IPS-18c (cell line): Measurements from ENCODE around the gene SLC25A23.

ENCODE experiments used
- H3K4me3 ChIP-seq: 2 replicates; pipeline ENCODE4 v1.7.0; 2013; ENCODE audit warnings: low read depth, mild to moderate bottlenecking, low read length, moderate library complexity; ENCODE audit not compliant: insufficient read depth
- H3K9me3 ChIP-seq: one replicate; pipeline ENCODE4 v1.6.1; 2013; ENCODE audit warnings: mild to moderate bottlenecking, low read length, moderate library complexity; ENCODE audit not compliant: control insufficient read depth, insufficient read depth

The SLC25A23 gene

GRCh38 chr19:6484230-6484629 is 24.6 kb upstream of the SLC25A23 start:
- Histone ChIP-seq H3K4me3 (no peak overlapping the region), H3K9me3 (no peaks in the 10 kb centered on the region)

- Histone ChIP-seq H3K9me3 (no peaks in the 10 kb centered on the region), H3K4me3 (no peak overlapping the region)
These were observed 23.6 kb upstream of the SLC25A23 start for GRCh38 chr19:6483235-6483634.

GRCh38 chr19:6482343-6482686 is 22.7 kb upstream of the SLC25A23 start:
- Histone ChIP-seq H3K4me3 (no peak overlapping the region), H3K9me3 (no peaks in the 10 kb centered on the region)

- Histone ChIP-seq H3K4me3 (no peak within 1 kb of the TSS), H3K9me3 (no peaks in the 10 kb centered on the region)
These were observed 22.1 kb upstream of the SLC25A23 start, which contains the start of gene DENND1C for GRCh38 chr19:6481541-6482342. Gene DENND1C, minus strand, starts transcription at chr19:6481787. Its CDS starts 92 bp downstream, at chr19:6481695.

- Histone ChIP-seq H3K4me3 (no peak overlapping the region), H3K9me3 (no peaks in the 10 kb centered on the region)
These were observed 21.3 kb upstream of the SLC25A23 start for GRCh38 chr19:6480848-6481415.

DNA sequence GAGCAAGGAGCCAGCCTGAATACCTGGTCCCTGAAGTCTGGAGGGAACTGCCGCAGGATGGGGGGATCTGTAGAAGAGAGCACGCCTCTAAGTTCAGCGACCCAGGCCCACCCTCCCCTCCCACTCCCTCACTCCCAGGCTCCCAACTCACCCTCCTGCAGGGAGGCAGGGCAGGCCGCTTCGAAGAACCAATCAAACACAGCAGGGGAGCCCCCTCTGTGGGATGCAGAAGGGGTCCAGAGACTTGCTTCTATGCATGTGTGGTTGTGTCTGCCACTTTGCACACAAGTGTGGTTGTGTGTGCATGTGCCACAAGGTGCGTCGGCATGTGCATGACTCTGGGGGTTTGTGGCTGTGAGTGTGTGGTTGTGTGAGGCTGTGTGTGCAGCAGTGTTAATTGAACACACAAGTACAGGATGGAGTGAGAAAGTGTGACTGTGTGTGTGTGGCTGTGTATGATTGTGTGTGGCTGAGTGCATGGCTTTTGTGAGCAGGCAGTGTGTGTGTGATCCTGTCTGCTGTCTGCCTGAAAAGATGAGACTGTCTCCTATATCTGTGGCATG is 20.3 kb upstream of the SLC25A23 start:
- no peak overlapping the region for H3K4me3 ChIP-seq
- no peaks in the 10 kb centered on the region for H3K9me3 ChIP-seq

- H3K9me3 ChIP-seq, result no peaks in the 10 kb centered on the region
- H3K4me3 ChIP-seq, result no peak overlapping the region
These were observed 19.2 kb upstream of the SLC25A23 start for GRCh38 chr19:6478815-6479214.

DNA sequence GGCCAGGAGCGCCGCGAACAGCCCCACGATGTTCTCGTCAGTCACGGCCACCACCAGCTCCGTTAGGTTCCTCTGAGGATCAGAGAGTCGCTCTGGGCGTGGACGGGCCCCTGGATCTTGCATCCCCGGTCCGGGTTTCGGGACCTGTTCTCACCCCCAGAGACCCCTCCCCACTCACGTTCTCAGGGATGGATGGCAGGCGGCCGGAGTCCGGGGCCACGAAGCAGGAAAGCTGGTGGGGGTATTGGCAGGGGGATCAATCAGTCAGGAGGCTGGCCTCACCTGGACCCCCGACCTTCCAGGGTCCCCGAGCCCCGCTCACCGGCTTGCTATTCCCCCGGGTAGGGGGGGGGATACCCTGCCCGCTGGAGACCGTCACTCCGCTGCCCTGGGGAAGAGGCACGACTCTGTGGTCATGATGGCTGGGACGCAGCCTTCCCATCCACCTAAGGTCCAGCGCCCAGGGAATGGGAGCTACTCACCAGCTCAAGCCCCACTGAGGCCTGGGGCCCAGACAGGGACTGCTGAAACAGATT is 17.4 kb upstream of the SLC25A23 start:
- peak overlapping the region; percentile 59 for H3K4me3 ChIP-seq

GRCh38 chr19:6476155-6476895 is 16.7 kb upstream of the SLC25A23 start:
- Histone ChIP-seq H3K4me3 (peak overlapping the region; percentile 59), H3K9me3 (no peaks in the 10 kb centered on the region)

More for the DNA sequence above, 17.4 kb upstream of the SLC25A23 start:
- no peaks in the 10 kb centered on the region for H3K9me3 ChIP-seq

DNA sequence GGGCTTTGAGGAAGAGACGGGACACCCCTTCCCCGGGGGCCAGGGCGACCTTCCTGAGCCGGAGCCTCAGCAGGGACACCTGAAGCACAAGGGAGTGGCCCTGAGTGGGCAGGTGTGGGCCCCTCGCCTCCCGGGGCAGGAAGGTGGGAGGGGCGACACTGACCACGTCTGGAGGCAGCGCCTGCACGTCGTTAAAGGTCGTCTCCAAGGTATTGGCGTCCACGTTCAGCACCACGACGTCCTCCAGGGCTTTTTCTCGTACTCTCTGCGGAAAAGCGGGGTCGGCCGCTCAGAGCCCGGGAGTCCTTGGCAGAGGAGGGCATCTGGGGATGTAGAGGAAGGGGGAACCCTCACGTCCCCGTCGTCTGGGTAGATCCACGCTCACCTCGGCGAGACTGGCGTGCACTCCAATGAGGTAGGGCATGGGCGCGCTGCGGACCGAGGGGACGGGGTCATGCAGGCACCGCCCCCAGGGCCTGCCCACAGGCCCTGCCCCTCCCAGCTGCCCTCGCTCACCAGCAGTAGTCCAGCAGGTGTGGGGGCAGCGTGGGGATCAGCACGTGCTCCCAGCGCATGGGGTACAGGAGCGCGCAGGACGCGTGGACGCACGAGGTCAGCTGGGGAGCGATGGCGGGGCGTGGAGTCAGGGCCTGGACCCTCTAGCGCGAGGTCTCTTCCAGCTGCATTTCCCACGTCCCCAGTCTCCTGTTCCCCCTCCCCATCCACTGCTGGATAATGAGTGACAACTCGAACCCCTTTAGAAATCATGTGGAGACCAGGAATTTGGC is 15.9 kb upstream of the SLC25A23 start:
- H3K4me3 ChIP-seq, result peak overlapping the region; percentile 59

DNA sequence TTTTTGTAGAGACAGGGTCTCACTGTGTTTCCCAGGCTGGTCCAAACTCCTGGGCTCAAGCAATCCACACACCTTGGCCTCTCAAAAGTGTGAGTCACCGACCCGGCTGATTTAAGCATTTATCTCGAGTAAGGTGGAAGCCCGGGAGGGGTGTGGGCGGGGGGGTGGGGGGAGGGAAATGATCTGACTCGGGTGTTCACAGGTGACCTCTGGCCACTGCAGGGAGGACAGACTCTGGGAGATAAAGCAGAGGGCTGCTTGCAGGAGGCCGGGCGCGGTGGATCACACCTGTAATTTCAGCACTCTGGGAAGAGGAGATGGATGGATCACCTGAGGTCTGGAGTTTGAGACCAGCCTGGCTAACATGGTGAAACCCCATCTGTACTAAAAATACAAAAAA is 14.1 kb upstream of the SLC25A23 start:
- H3K9me3 ChIP-seq, result no peaks in the 10 kb centered on the region
- H3K4me3 ChIP-seq, result no peak overlapping the region

More for the DNA sequence above, 15.9 kb upstream of the SLC25A23 start:
- H3K9me3 ChIP-seq, result no peaks in the 10 kb centered on the region

GRCh38 chr19:6472713-6473112 is 13.1 kb upstream of the SLC25A23 start:
- Histone ChIP-seq H3K9me3 (no peaks in the 10 kb centered on the region), H3K4me3 (no peak overlapping the region)

GRCh38 chr19:6471076-6471475 is 11.5 kb upstream of the SLC25A23 start:
- Histone ChIP-seq H3K4me3 (no peak overlapping the region), H3K9me3 (no peaks in the 10 kb centered on the region)

GRCh38 chr19:6470173-6470572 is 10.6 kb upstream of the SLC25A23 start:
- Histone ChIP-seq H3K9me3 (no peaks in the 10 kb centered on the region), H3K4me3 (no peak overlapping the region)

- Histone ChIP-seq H3K9me3 (no peaks in the 10 kb centered on the region), H3K4me3 (no peak overlapping the region)
These were observed 7.8 kb upstream of the SLC25A23 start for GRCh38 chr19:6467384-6467783.

- Histone ChIP-seq H3K9me3 (no peaks in the 10 kb centered on the region), H3K4me3 (no peak overlapping the region)
These were observed 7.1 kb upstream of the SLC25A23 start for GRCh38 chr19:6466526-6467248.
